ENCODE data around the gene PTPRD. TPM values are rescaled to one million over a fixed set of nuclear protein-coding genes. Genes with fewer than 3 reads are reported as not detected.
"Not testable (repeated sequence)": the region's sequence is repeated elsewhere in the genome, so short reads cannot be mapped to it uniquely, and the experiment has no call there.

Gene PTPRD
- total RNA-seq, 1 donor from 2014 or later = 20.9 TPM

GRCh38 chr9:9499546-9499945, 1113.3 kb downstream of the PTPRD start:
- no peak for DNase-seq (ENCODE audit: low spot score)

DNA sequence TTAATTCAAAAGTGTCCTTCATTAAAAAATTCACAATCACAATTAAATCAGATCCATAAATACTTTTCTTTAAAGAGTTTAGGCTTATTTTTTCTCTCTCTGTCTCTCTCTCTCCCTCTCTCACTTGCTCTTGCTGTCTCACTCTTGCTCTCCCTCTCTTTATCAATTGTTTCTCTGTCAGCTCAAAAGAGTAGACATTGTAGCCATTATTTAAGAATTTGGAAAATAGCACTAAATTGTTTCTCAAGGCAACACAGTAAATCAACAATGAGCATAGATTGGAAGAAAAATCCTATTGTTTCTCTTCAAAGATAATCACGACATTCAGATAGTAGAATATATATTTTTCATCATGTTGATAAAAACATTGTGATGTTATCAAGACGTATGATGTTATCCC, 1114.0 kb downstream of the PTPRD start:
- DNase-seq (ENCODE audit: low spot score) = no peak

- DNase-seq (ENCODE audit: low spot score) = no peak
Observed at GRCh38 chr9:9498128-9498527, 1114.7 kb downstream of the PTPRD start.

GRCh38 chr9:9494336-9494735, 1118.5 kb downstream of the PTPRD start:
- DNase-seq (ENCODE audit: low spot score) = no peak

DNA sequence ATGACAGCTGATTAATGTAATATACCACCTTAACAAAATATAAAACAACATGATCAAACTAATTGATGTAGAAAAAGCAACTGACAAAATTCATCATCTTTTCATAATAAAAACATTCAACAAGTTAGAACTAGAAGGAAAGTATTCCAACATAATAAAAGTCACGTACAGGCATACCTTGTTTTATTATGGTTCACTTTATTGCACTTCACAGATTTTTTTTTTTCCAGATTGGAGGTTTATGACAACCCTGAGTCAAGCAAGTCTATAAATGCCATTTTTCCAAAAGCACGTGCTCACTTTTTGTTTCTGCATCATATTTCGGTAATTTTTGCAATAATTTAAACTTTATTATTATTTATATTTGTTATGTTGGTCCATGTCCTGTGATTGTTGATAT, 1120.3 kb downstream of the PTPRD start:
- no peak for DNase-seq (ENCODE audit: low spot score)

GRCh38 chr9:9489183-9489582, 1123.6 kb downstream of the PTPRD start:
- DNase-seq (ENCODE audit: low spot score) = no peak

DNA sequence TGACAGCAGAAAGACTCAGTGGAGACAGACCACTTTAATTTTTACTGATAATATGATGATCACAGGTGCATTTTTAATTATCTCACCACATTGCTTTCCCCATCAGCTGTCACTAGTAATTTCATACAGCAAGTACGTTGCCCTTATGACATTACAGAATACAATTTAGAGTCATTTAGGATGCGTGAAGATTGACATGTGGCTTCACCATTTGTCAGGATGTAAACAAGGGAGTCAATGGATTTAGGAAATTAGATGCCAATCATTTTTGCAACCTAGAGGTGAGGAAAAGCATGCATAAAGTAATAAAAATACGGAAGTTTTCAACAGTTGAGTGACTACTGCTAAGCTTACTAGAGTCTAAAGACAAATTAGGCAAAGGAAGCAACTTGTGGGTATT, 1129.6 kb downstream of the PTPRD start:
- no peak for DNase-seq (ENCODE audit: low spot score)

DNA sequence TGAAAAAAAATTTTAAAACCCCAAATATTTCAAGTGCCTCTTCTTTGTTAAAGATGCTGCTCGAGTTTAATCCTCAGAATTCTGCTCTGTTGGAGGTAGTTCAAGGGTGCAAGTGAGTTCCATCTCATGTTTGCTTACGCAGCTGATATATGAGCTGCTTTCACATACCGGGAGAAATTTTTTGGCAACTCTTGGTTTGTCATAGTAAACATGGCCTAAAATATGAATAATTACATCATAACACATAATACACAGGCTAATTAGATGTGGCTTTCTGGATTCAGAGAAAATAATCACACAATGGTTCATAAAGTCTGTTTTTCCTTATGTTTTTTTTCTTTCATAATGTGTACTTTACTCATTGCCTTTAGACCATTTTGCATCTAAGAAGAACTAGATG, 1134.1 kb downstream of the PTPRD start:
- DNase-seq (ENCODE audit: low spot score) = no peak

- no peak for DNase-seq (ENCODE audit: low spot score)
Observed at GRCh38 chr9:9469271-9469670, 1143.5 kb downstream of the PTPRD start.

DNA sequence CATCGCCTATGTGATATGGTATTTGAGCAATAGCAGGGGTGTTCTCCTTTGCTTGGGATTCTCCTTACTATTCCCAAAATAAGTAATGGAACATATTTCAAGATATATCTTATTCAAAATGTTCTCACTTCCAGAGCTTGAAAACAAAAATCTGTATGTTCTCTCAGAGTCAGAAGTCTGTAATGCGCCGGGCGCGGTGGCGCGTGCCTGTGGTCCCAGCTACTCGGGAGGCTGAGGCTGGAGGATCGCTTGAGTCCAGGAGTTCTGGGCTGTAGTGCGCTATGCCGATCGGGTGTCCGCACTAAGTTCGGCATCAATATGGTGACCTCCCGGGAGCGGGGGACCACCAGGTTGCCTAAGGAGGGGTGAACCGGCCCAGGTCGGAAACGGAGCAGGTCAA, 1170.9 kb downstream of the PTPRD start:
- not testable (repeated sequence) for DNase-seq (ENCODE audit: low spot score)

- DNase-seq (ENCODE audit: low spot score) = no peak
Observed at GRCh38 chr9:9437641-9438040, 1175.2 kb downstream of the PTPRD start.

- DNase-seq (ENCODE audit: low spot score) = not testable (repeated sequence)
Observed at GRCh38 chr9:9426454-9426853, 1186.3 kb downstream of the PTPRD start.

DNA sequence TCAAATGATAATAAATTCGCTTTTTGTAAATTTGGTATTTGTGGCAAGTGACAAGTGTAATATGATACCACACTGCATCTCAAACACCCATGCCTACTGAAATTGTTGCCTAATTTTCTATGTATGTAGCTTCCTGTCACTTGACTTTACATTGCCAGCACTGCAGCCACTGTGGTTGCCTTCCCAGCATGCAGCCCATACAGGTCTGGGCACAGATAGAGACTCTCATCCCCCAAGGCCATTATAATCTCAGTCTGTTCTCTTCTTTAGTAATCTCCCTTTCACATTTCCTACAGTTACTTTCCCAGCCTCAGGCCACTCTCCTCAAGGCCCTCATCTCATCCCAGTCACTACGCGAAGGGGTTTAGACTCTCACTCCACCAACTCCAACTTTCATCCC, 1200.6 kb downstream of the PTPRD start:
- no peak for DNase-seq (ENCODE audit: low spot score)

- no peak for DNase-seq (ENCODE audit: low spot score)
Observed at GRCh38 chr9:9410736-9411135, 1202.1 kb downstream of the PTPRD start.

DNA sequence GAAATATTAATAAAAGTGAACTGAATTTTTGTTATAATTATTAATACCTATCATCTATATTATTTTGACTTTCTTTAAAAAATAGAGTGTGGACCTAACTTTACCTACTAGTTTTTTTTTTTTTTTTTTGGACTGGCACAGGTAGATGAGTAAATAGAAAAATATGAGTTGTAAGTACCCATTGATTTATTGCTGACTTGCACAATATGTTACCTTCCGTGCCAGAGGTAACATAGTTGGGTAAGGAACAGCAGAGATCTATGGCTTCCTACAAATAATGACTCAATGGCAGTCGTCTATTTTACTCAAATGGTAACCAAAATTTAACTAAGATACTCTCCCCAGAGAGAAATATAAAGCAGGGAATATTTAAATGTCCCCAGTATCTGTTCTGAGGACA, 1212.8 kb downstream of the PTPRD start:
- DNase-seq (ENCODE audit: low spot score) = no peak

GRCh38 chr9:9396518-9396917, 1216.3 kb downstream of the PTPRD start:
- no peak for DNase-seq (ENCODE audit: low spot score)

DNA sequence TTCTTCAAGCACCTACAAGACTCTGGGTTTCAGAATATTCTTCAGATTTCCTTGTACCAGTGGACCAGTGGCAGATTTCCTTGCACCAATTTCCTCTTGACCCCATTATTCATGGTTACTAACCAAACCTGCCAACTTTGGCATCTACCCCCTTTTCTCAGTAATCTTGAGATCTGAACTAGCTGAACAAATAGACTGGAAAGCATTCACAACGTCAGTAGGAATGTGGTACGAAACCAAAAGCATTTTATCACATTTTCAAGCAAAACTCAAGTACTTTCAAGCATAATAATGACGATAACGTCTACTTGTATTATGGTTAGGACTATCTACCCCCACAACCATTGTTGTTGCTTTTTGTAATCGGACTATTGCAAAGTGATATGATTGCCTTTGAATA, 1217.3 kb downstream of the PTPRD start:
- DNase-seq (ENCODE audit: low spot score) = no peak

- DNase-seq (ENCODE audit: low spot score) = no peak
Observed at GRCh38 chr9:9392755-9393154, 1220.0 kb downstream of the PTPRD start.

GRCh38 chr9:9389904-9390303, 1222.9 kb downstream of the PTPRD start:
- no peak for DNase-seq (ENCODE audit: low spot score)

- no peak for DNase-seq (ENCODE audit: low spot score)
Observed at GRCh38 chr9:9387511-9388115, 1225.2 kb downstream of the PTPRD start.

- no peak for DNase-seq (ENCODE audit: low spot score)
Observed at GRCh38 chr9:9362332-9362731, 1250.5 kb downstream of the PTPRD start.

DNA sequence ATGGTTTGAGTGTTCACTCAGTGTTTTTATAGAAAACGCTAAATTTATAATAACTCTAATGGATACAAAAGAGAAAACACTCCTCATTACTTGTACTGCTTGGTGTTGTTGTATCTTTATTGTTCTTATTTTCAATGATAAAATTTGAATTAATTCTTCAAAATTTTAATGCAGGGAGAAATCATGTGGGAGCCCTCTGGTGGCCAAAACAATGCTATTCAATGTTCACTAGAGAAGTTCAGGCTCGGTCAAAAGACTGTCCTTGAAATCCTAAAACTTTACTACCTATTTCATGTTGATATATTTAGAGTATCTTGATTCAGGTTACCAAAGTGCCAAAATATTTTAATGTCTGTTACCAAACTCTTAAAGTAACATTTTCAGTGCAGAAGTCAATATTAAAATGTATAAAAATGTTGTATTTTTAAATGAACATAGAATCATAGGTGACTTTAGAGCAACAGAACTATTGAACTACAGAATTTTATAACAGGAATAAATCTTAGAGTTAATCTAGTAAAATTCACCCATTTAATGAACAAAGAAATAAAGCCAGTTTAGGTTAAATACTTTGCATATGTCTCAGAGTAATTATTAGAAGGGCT, 1259.8 kb downstream of the PTPRD start:
- no peak for DNase-seq (ENCODE audit: low spot score)

DNA sequence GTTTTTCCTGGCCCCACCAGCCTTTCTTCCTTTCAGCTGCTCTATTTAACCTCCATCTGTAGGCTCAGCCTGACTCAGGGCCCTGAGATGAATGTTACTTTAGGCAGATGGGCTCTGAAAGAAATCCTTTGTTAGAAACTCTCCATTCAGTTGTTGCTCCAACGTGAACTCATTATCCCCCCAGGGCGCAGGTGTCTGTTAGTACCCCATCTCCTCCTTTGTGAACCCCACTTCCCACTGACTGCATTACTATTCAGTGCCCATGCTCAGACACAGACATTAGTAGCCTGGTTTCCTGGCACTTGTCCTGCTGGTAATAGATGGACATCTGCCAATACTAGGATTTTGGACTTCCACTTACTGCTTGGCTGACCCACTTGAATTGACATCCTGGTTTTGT, 1271.6 kb downstream of the PTPRD start:
- no peak for DNase-seq (ENCODE audit: low spot score)

DNA sequence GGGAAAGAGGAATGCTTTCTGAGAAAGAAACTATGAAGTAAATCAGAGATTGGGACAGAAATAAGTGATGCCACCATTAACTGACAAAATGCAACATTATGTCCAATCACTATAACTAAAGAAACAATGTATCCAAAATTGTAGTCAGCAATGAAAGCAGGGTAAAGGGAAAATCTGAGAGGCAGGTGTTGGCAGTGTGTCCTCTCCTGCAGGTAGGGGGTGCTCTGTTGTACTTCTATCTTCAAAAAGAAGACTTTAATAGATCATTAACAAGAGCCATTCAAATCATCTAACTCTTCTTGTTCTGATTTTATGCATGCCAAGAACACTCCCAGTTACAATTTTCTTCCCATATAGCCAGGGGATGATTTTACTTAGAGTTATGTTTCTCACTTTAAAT, 1275.7 kb downstream of the PTPRD start:
- DNase-seq (ENCODE audit: low spot score) = no peak
